NCI-H128 (cell line): ENCODE results near the gene MAPK13.
A peak's percentile ranks its signal among the peaks of the same experiment; 100 is the strongest.
"Not testable (repeated sequence)": the region's sequence is repeated elsewhere in the genome, so short reads cannot be mapped to it uniquely, and the experiment has no call there.

Experiments used
- DNase-seq: peaks from one replicate; lab custom pipeline; 2025; ENCODE audit not compliant: unreplicated experiment; lab: John Stamatoyannopoulos, UW

The MAPK13 gene

DNA sequence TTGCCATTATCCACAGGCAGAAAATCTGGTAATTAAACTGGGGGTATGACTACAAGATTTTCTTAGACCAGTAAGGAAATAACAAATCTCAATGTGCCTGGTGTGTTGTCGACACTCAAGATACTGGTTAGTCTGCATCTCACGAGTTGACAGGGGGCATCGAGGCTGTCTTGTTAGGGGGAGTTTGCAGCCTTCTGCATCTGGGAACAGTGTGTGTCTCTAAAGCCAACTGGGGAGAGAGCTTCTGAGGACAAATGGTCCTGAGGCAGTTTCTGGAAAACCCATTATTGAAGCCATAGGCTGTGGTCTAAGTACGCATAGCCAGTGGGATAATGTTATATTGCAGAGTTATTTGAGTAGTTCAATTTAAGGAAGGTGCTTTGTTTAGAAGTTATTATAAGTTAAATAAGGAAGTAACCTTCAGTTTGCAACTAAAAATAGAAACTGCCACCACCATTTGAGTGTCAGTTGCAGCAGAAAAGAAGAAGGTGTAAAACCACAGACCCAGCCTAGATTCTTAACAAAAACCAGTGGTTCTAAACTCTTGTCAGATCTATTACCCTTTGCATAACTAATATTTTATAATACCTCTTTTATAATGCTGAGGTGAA, 15.4 kb upstream of the MAPK13 start:
- DNase-seq = no peak

GRCh38 chr6:36115412-36115811, 14.9 kb upstream of the MAPK13 start:
- DNase-seq = no peak

DNA sequence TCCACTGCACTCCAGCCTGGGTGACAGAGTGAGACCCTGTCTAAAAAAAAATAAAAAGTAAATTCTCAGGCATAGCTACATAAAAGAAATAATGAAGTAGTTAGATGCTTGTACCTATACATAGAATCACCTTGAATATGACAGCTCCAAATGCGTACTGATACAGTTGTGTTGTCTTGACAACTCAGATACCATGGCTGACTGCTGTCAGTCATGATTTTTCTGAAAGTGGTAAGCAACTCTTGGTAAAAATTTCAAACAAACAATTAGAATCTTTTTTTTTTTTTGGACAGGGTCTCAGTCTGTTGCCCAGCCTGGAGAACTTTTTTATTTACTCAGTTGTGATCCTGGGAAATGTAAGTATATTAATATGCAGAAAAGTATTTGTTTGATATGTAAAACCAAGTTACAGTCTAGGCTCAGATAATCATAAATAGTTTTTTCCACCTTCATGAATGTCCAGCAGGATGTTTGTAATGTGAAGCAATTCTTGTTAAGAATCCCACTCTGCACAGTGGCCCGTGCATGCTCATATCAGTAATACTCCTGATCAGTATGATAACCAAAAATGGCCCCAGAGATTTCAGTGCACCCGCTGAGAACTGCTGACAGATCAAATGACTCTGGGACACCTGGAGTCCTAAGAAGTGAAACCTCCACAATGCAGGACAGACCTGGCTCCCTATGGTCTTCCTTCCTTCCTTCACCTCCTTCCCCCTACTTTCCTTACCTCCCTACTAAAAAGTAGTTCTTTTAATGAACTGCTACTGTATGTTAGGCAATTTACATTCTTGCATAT, 14.0 kb upstream of the MAPK13 start:
- DNase-seq = no peak

GRCh38 chr6:36116943-36117342, 13.4 kb upstream of the MAPK13 start:
- DNase-seq = no peak

DNA sequence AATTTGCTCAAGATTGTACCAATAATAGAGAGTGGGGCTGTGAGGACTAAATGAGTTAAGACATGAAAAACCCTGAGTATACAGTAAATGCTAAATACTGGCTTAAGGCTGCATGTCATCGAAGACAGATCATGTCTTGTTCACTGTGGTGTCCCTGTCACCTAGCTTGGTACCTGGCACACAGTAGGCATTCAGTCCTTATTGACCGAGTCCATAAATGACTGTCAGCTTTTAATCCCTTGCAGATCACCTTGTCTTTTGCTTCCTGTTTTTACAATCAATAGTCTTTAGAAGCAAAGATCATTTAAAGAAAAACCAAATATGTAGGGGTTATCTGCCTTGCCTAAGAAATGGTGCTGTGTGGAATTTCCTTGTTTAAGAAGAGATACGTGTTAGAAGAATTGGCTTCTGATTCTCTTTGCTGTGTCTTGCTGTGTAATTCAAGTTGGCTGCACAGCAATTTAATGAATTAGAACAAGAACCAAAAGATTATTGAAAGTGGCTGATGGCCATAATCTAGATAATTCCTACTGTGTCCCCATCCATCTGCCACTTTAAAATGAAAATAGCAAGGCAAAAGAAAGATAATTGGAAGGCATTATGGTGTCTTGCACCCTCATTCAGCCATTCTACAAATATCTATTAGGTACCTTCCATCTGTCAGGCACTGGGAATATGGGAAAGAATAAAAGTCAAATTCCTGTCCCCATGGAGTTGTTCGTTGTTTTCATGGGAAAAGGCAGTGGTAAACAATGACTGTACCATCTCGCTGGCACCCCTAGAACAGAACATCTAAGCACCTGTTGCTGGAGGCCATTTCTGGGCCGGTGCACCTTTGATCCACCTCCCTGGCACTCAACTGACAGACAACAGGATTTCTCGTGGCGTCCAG, 12.4 kb upstream of the MAPK13 start:
- DNase-seq = no peak

DNA sequence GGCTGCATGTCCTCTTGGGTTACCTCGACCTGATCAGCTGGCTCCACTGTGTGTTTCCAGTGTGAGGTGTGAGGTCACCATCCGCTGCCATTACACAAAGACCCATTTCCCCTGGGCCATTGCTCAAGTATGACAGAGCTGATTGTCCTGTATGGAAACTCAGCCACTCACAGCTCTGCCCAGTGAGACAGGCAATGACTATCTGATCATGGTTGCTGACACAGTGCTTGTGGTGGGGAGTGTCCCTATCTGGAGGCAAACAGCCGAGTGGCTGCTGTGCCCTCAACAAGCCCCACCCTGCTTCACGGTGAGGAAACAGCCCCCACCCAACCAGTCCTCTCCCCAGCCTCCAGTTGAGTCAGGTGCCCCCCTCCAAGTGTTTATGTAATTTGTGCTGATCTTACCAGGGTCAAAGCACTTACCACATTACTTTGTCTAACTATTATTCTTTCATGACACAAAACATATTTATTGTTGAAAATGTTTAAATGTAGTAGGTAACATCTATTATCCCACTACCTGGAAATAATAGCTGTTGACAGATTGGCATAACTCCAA, 11.7 kb upstream of the MAPK13 start:
- no peak for DNase-seq

DNA sequence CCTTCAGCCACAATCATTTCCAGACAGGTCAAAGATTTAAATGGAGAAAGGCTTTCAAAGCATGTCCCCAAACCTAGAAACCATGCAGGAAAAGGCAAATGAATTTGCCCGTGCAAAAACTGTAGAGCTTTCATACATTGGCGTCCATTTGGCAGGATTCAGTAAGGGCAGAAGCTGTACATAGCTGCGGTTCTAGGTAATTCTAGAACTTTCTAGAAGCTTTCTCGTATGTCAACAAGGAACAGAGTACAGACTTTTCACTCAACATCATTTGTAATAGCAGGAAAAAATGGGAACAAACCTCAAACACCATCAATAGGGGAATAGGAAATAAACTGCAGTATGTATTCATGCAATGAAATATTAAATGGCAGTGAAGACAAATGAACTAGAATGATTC, 11.1 kb upstream of the MAPK13 start:
- no peak for DNase-seq

- no peak for DNase-seq
These were observed 10.3 kb upstream of the MAPK13 start for GRCh38 chr6:36120018-36120417.

GRCh38 chr6:36120539-36120938, 9.8 kb upstream of the MAPK13 start:
- DNase-seq = no peak

GRCh38 chr6:36120979-36121786, 9.1 kb upstream of the MAPK13 start:
- DNase-seq = no peak

DNA sequence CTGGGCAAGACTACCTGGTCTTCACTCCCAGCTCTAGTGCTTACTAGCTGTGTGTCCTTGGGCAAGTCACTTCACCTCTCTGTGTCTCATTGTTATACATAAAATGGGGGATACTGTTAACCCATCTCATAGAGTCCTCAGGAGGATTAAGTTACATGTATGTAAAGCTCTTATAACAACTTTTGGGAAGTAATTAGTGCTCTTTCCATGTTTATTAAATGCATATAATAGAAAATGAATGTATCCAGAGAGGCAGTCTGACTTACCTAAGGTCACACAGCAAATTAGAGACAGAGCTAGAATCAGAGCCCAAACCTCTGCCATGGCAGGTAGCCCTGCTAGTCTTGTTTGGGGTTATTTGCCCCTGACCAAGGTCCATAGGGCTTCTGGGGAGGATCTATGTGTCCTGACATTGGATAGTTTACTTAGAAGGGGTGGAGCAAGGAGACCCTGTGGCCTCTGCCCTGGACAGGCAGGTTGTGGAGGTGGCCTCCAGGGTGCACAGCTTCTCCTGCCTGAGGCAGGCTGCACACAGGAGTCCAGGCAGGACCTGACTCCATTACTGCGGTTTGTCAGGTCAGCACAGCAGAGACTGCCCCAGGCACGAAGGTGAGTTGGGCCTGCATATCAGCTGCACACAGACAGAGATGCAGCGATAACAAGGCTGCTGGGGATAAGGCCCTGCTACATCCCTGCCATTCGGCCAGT, 8.4 kb upstream of the MAPK13 start:
- no peak for DNase-seq

DNA sequence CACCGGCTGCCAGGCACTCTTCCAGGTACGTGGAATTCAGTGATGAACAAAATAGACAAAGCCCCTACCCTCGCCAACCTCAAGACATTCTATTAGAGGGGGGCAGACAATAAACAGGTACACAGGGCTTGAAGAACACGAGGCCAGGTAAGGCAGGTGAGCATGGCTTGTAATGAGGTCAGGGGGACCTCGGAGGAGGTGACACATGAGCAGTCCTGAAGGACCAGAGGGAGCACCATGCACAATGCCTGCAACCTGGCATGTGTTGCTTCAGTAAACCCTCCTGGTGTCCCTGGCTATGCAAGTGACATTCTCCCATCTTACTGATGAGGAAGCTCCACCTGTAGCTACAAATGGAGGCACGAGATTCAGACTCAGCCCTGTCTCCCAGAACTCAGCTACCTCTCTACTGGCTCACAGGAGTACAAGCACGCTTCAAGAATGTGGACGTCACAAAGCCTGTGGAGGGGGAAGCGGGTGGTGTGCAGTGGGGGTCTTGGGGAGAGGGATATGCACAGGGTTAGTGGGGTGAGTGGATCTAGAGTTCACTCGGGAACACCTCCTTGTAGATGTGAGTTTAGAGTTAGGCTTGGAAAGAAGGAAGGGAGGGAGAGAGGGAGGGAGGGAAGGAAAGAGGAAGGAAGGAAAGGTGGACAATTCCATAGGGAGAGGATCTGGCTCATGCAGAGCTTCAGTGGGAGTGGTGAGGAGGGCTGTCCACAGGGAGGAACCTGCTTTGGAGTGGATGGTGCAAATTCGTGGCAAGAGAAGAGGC, 7.6 kb upstream of the MAPK13 start:
- DNase-seq = no peak

GRCh38 chr6:36123270-36124139, 6.8 kb upstream of the MAPK13 start:
- DNase-seq = peak; percentile 55

DNA sequence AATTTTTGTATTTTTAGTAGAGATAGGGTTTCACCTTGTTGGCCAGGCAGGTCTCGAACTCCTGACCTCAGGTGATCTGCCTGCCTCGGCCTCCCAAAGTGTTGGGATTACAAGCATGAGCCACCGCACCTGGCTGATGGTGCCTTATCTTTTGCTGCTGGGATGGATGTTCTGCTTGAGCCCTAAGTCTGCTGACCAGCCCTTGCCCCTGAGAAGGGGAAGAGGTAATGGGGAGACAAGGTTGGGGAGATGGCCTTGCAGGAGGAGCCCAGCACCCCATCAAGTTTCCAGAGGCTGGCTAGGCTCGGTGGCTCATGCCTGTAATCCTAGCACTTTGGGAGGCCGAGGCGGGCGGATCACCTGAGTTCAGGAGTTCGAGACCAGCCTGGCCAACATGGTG, 6.0 kb upstream of the MAPK13 start:
- DNase-seq = not testable (repeated sequence)

GRCh38 chr6:36124881-36125280, 5.4 kb upstream of the MAPK13 start:
- no peak for DNase-seq

DNA sequence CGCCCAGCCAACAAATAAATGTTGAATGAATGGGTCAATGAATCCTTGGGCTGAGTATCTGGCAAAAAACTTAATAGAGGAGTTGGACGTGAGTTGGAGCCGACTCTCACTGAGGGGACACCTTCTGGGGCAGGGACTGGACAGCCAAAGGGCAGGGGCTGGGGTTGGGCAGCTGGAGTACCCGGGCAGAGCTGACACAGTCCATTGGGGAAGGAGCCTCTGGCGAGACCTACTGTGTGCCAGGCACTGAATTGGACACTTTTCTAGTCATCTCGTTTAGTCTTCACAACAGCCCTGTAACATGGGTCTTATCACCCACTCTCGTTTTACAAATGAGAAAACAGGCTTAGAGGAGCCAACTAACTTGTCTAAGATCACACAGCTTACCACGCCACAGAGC, 4.7 kb upstream of the MAPK13 start:
- no peak for DNase-seq

DNA sequence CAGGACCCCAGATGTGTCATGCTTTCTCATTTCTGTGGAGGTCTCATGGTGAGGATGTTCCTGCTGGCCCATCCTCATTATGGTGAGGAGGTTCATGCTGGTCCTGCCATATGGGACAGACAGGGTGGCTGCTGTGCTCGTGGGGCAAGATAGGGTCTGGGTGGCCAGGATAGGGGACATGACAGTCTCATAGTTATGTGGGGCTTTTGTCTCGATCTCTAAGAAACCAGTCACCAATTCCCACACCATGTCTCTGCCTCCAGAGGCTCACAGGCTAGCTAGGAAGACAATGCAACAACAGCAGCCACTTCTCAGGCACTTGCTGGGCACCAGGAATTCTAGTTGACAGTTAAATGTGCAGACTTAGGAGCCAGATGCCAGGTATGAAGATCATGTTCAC, 4.2 kb upstream of the MAPK13 start:
- no peak for DNase-seq
